Suprapubic skin (tissue), 4 donors: ENCODE results near the gene IQCF5.

Experiments
- EP300 ChIP-seq: sonication (generic); formaldehyde crosslinking; IDR thresholded peaks from one replicate; pipeline ENCODE4 v1.6.1; 2017; ENCODE audit warnings: antibody characterized with exemption
- POLR2AphosphoS5 ChIP-seq, 3 donors: sonication (generic); formaldehyde crosslinking; IDR thresholded peaks; one replicate each; pipeline ENCODE4 v1.6.1; 2017; ENCODE audit warnings: antibody characterized with exemption in 3 of 3
- TF ChIP-seq, protein P1 (sequence below), 2 donors: fragments of 200-600 bp in 1 of 2; fragments of 450-650 bp in 1 of 2; sonication (generic) in 1 of 2; IDR thresholded peaks; one replicate each; pipeline ENCODE4 v1.5.1; 2016 to 2019; ENCODE audit warnings: antibody characterized with exemption in 2 of 2, mild to moderate bottlenecking in 1 of 2, moderate library complexity in 1 of 2

DNA sequence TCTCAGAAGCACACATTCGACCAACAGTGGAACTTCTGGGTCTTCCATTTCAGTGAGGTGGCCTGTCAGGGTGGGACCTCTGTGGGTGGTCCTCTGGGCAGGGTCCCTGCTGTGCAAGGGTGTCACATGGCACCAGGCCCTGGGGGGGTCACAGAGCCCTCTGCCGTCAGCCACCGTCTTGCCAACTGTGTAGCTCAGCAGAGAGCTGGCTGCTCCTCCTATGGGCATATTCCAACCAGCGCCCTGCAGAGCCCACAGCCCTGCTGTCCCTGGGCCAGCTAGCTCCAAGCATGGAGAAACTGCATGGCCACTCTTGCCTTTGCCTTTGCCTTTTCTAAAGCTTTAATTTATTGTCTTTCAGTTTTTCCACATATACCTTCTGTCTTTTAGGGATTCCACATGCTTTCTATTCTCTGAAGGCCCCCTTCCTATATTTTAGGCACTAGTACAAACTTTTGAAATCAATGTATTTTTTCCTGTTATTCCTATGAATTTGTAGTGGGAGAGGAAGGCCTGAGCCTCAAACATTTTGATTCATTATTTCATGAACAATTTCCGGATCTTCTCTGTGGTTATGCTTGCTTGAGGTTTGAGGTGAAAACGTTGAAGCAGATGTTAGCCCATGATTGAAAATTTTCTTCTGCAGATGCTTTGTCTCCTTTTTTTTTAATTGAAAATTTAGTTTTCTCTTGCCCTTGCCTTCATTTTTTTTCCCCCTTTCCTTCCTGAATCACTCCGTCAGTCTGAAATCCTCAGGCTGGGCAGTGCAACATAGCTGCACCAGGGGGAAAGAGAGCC lies 16.0 kb upstream of the IQCF5 start:
- TF ChIP-seq EP300 (no peak), POLR2AphosphoS5 (IDR thresholded peaks at IDR 0.05) (no peak)
- TF ChIP-seq, protein P1, sequence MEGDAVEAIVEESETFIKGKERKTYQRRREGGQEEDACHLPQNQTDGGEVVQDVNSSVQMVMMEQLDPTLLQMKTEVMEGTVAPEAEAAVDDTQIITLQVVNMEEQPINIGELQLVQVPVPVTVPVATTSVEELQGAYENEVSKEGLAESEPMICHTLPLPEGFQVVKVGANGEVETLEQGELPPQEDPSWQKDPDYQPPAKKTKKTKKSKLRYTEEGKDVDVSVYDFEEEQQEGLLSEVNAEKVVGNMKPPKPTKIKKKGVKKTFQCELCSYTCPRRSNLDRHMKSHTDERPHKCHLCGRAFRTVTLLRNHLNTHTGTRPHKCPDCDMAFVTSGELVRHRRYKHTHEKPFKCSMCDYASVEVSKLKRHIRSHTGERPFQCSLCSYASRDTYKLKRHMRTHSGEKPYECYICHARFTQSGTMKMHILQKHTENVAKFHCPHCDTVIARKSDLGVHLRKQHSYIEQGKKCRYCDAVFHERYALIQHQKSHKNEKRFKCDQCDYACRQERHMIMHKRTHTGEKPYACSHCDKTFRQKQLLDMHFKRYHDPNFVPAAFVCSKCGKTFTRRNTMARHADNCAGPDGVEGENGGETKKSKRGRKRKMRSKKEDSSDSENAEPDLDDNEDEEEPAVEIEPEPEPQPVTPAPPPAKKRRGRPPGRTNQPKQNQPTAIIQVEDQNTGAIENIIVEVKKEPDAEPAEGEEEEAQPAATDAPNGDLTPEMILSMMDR (IDR thresholded peaks at IDR 0.05), result no peak
